Endometrial microvascular endothelial cells (primary cell): ENCODE measurements around the gene KLHL30. TPM values are rescaled to one million over a fixed set of nuclear protein-coding genes. Genes with fewer than 3 reads are reported as not detected.
"Not testable (repeated sequence)": the region's sequence is repeated elsewhere in the genome, so short reads cannot be mapped to it uniquely, and the experiment has no call there.

Source experiments
- in situ Hi-C: cut with HindIII; loops from 2 replicates; pipeline ENCODE4 v1.10.0; 2017; ENCODE audit warnings: low sequenced_read_pairs, low pct_unique_long_range_greater_than_20kb; ENCODE audit errors: inconsistent ontology term
- total RNA-seq: library from RNA; depleted of rRNA; stranded (reverse); fragments of >200 nt; gene quantifications from one replicate; pipeline ENCODE4 v1.2.3, GENCODE V29; 2015; ENCODE audit errors: inconsistent ontology term

KLHL30 gene
- total RNA-seq, 1 donor from 2014 or later: not detected

- in situ Hi-C loops: no loop called here
Measured at GRCh38 chr2:238101891-238102841, 36.3 kb upstream of the KLHL30 start.

GRCh38 chr2:238102865-238103264, 35.6 kb upstream of the KLHL30 start:
- in situ Hi-C loops: no loop called here

GRCh38 chr2:238103465-238104225, 34.8 kb upstream of the KLHL30 start:
- in situ Hi-C loops: no loop called here

GRCh38 chr2:238104226-238104690, 34.2 kb upstream of the KLHL30 start:
- in situ Hi-C loops: no loop called here

GRCh38 chr2:238104691-238105371, 33.6 kb upstream of the KLHL30 start:
- in situ Hi-C loops: no loop called here

GRCh38 chr2:238105506-238106338, 32.7 kb upstream of the KLHL30 start:
- in situ Hi-C loops: no loop called here

GRCh38 chr2:238106339-238106697, 32.1 kb upstream of the KLHL30 start:
- in situ Hi-C loops: no loop called here

GRCh38 chr2:238106698-238107524, 31.6 kb upstream of the KLHL30 start:
- in situ Hi-C loops: no loop called here

- in situ Hi-C loops: no loop called here
Measured at GRCh38 chr2:238107525-238108422, 30.7 kb upstream of the KLHL30 start.

GRCh38 chr2:238108423-238109183, 29.9 kb upstream of the KLHL30 start:
- in situ Hi-C loops: no loop called here

GRCh38 chr2:238113611-238114010, 24.9 kb upstream of the KLHL30 start:
- in situ Hi-C loops: no loop called here

- in situ Hi-C loops: no loop called here
Measured at GRCh38 chr2:238114331-238114841, 24.1 kb upstream of the KLHL30 start.

- in situ Hi-C loops: no loop called here
Measured at GRCh38 chr2:238114851-238115660, 23.4 kb upstream of the KLHL30 start.

GRCh38 chr2:238115709-238116108, 22.8 kb upstream of the KLHL30 start:
- in situ Hi-C loops: not testable (repeated sequence)
